GM18909 (cell line): ENCODE data around the gene TEX51.

Experiments
- ATAC-seq: cut with Tn5 transposase; IDR thresholded peaks from one replicate; pipeline ENCODE4 v1.9.1; 2021; ENCODE audit warnings: mild to moderate bottlenecking; ENCODE audit not compliant: unreplicated experiment, poor library complexity

Gene TEX51

DNA sequence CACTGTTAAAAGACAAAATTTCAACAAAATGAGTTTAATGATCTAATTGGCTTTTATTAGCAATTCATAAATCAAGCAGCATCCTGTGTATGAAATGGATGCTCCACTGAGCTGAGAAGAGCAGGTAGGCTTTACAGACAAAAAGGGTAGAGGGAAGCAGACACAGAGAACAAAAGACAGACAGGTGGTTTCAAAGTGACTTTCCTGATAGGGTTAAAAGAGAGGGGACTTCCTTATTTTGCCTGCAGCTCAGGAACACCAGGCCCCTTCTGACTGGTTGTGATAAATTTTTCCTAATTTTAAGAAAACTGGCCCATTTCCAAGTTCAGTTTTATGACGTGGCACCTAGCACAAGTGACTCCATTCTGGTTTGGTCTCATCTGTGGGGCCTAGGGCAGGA, 11.9 kb downstream of the TEX51 start:
- no peak for ATAC-seq

DNA sequence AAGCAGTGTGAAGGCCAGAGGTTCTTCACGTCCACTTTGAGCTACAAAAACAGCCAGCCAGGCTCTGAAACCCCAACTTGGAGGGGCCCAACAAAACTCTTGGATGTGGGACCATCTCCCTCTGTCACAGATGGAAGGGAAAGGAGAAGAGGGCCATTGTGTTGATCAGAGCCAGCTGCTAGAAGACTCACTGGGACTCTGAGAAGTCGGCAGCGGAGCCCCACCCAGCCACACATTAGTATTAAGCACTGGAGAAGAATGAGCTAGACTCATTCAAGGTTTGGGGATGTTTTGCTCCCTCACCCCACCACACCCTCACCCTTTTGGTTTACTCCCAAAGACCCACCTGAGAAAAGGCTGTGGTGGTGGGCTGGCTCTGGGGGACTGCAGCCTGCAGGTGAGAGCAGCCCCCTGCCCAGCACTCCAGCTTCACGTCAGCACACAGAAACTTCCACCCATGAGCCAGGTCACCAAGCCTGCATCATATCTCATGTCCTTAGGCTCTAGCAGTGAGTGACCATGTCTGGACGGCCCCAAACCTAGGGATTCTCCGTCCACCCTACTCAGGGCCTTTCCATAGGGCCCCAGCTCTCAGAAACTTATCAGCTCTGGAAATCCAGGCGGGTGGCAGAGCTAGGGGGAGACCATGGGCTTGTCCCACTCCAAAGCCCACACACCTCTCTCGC, 12.6 kb downstream of the TEX51 start:
- no peak for ATAC-seq

DNA sequence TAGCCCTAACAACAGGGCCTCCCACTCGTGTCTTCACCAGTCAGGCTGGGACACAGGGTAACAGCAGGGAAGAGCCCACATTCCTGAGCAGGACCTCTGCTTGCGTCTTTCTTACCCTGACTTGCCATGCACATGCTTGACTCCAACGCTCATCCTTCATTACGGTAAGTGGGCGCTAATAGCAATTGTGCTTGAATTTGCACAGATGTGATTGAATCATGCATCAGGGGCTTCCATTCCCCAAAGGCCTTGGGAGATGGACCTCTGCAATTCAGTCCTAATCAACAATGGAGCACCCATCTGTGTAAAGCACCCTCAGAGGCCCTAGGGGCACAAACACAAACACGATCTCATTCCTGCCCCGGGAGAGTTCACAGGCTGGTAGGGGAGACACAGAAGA, 13.5 kb downstream of the TEX51 start:
- ATAC-seq: no peak

DNA sequence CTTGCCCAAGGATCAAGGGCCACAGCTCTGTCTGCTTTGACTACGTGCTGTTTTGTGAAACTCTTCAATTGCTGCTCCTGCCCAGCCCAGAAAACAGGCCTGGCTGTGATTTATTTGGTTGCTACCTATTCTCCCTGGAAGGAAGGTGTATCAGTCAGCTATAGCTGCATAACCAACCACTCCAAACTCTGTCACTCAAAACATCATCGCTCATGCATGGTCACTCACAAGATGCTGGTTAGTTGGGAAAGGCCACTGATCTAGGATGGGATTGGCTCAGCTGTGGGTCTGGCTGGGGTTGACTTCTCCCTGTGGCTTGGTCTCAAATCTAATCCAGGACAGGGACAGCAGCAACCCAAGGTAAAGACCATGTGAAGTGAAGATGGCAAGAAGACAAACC, 14.6 kb downstream of the TEX51 start:
- ATAC-seq: no peak

DNA sequence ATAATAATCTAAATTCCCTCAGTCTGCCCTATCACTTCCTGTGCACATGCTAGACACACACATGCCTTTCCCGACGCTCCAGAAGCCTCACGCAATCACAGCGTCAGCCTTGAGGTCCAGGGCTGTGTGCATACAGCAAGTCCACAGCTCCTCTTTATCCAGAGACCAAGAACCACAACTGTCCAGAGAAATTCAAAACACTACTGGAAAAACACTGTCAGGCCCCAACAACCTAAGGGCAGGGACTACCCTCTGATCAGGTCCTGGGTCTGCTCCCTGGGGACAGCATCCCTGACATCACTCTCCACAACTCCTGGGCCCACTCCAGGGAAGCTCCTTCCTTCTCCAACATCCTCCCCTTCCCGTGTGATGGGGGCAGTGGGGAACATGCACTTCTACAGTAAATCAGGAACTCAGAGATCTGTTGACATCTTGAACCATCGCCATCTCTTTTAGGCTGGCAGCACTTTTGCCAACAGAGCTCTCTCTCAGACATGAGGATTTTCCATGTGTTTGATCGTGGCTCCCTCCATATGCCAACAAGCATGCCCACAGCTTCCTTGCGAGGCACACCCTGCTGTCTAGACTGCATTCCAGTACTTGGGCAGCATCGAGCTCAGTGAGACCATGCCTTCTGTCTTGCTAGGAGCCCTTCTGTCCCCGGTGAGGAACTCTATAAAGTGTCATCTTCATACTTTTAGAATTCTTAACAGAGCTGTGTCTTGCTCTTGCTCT, 15.4 kb downstream of the TEX51 start:
- no peak for ATAC-seq

DNA sequence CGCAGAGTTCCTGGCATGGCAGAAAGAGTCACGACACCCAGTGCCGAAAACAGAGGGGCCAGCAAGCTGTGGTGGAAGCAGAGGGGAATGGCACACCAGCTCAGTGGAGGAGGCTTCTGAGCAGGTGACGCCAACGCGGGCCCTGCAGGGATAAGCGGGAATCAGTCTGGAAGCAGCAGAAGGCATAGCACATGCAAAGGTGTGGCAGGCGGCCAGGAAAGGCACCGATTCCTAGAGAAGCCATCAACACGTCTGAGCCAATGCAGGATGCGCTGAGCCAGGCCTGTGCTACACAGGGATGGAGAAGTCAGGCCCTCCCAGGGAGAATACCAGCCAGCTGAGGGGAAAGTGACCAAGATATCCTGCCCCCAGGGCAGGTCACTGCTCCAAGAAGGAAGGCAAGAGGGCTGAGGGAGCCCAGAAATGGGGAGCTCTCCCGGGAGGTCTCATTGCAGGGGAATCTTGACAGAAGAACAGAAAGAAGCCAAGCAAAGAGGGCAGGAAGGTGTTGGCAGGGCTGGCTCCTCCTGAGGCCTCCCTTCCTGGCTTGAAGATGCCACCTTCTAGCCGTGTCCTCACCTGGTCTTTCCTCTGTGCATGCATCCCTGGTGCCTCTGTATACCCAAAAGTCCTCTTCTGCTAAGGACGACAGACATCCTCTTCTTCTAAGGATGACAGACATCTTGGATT, 16.3 kb downstream of the TEX51 start:
- ATAC-seq: no peak

DNA sequence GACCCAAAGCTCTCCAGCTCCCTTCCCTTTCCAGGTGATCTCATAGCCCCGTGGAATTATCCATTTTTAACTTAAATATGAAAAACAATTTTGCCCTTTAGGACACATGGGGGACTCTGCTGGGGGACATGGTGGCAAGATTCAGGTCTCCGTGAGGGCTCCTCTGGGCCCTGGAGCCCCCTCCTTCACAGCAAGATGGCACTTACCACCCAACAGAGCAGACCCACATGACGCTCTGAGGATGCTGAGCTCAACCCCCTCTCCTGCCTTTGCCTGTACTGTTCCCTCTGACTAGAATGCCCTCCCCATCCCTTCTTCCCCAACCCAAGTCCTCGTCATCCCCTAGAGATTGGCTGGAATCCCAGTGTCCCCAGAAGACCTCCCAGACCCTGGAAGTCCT, 17.2 kb downstream of the TEX51 start:
- ATAC-seq: no peak

DNA sequence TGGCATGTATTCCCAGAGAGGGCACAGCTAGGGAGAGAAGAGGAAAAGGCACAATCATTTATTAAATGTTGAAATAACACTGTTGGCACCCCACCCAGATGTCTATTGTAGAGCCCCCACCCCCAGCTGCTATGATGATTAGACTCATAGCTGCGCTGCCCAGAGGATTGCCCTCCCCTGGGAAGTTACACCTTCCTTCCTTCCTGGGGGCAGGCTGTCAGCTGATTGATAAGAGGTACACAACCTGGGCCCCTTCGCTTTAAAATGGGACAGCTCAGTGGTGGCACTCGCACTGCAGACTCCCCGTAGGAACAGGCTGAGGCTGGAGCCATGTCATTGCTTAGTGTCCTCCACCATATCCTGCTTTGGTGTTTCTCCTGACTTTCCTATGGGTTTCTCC, 18.1 kb downstream of the TEX51 start:
- ATAC-seq: no peak

DNA sequence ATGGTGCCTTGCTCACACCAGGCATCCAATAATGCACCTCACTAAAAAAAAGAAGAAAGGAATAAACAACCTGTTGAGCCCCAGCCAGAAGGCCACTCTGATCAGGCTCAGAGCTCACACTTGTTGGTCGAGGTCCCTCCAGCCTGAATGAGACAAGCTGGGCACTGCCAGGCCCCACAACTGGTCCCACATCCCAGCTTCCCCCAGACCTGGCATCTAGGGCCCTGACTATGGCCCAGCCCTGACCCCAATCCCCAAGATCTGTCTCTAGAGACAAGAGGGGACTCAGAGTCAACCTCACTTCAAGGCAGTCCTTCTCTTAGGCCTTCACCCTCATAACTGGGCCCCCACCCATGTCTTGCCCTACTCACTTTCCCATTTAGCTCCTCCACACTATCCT, 22.4 kb downstream of the TEX51 start:
- no peak for ATAC-seq

DNA sequence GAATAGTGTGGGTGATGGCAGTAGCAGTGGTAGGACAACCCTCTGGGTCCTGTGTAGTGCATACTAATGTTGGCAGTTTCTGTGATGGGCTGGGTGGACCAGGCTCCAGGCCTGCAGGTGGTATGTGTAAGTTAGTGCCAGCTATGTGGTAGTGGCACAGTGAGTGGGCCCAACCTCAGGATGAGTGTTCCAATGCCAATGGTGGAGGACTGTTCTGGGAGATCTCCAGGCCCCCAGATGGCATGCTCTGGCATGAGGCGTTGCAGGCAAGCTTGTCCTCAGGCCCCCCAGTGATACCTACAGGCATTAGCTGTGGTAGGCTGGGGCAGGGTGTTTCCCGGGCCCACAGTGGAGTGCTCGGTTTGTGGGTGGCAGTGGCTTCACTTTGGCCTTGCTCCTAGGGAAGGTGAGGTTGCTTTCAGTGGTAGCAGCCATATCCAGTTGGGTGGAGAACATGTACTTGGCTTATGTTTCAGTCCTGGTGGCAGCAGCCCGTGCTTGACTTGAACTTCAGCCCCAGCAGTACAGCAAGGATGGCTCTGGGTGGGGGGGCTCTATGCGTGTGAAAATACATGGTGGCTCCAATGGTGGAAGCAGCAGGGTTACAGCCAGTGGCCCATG, 32.4 kb downstream of the TEX51 start:
- no peak for ATAC-seq

DNA sequence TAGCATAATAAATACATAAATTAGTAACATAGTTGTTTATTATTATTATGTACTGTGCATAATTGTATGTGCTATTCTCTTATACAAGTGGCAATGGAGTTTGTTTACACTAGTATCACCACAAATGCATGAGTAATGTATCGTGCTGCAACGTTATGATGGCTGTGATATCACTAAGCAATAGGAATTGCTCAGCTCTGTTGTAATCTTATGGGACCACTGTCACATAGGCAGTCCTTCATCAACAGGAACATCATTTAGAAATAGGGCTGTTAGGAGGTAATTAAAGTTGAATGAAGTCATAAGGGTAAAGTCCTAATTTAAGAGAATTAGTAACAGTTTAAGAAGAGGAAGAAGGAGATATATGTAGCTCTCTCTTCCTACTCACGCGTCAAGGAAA, 33.8 kb downstream of the TEX51 start:
- ATAC-seq: no peak

DNA sequence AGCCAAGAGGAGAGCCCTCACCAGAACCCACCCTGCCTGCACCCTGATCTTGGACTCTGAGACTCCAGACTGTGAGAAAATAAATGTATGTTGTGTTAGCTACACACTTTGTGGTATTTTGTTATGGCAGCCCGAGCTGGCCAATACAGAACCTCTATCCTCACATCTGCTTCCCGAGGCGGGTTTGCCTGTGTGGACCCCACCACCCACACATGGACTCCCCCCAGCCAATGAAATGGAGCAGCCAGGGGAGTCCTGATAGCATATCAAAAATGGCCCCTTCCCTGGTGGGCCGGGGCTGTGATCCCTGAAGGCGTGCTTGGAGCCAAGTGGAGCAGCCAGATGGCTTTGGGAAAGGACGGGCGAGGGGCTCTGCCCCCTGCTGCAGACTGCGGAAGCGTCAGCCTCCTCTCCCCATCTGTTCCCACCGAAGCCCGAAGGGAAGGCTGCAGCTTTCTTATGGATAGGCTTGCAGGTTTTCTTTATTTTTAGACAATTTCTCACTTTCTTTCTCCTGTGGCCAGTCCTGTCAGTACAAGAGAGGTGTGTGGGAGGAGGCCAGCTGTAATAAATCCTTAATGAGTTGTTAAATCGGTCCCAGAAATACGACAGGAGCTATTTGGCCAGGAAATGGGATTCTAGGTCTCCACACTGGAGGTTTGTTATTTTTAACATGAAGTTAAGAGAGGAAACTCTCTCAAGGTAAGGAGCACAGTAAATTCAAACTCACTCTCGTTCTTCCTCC, 34.4 kb downstream of the TEX51 start:
- ATAC-seq: no peak

DNA sequence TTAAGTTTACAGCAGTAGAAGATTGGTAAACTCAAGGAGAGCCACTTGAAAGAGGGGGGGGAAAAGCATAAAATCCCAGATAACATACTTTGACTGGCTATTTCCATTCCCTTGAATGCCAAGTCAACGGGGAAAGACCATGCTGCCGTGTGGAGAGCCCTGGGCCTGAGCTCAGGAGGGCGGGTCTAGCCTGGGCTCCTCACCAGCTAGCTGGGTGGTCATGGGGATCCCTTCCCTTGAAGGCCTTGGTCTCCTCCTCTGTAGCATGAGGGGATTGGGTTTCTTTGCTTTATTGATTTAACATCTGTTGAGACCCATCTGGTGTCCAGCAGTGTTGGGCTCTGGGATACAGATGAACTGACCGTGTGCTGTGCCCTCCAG, 35.0 kb downstream of the TEX51 start:
- no peak for ATAC-seq

DNA sequence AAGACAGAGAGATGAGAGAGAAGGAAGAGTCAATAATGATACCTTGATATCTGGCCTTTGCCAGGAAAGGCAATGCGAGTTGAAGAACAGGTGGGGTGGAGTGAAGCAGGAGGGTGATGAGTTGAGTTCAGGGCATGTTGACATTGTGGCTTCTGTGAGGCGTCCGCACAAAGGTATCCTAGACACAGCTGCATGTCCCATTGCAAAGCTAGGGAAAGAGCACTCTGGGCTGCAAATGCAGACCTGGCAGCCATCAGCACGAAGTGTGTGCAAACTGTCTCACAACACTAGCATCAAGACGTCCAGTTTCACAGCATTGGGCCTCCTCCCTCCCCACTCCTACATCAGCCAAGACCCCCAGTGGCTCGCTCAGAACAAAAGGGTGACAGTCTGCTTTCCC, 36.1 kb downstream of the TEX51 start:
- ATAC-seq: no peak

DNA sequence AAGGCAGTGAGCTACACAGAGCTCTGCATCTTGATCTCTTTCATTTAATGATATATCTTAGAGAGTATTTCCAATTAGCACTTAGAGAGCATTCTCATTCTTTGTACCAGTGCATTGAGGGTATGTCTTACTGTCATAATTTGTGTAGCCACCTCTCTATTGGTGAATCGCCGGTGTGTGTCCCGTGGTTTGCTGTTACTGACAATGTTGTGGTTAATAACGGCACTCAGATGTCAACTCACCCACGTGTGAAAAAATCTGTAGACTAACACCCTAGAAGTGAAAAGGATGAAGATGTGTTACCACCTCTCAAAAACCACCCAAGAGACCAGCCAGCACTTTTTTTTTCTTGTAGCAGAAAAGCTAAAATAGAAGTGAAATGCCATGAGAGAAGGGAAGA, 37.1 kb downstream of the TEX51 start:
- ATAC-seq: no peak

DNA sequence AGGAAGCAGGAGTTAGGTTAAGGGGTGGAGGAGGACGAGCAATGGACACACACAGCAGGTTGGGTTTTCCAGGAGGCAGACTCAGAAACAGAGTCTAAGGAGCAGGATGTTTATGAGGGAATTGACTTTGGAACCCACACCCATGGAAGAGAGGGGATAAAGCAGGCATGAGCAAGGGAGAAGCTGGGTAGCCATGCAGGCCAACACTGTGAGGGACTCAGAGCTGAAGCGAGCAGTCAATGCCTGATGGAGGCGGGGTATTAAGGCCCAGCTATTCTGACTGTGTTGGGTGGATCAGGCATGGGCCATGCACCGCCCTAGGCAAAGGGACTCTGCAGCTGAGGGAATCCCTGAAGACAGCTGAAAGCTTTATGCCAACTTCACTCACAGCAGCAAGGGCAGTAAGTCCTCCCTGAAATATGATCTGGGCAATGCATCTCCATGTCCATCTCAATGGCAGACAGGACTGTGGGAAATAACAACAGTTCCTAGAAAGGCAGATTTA, 37.6 kb downstream of the TEX51 start:
- ATAC-seq: no peak

DNA sequence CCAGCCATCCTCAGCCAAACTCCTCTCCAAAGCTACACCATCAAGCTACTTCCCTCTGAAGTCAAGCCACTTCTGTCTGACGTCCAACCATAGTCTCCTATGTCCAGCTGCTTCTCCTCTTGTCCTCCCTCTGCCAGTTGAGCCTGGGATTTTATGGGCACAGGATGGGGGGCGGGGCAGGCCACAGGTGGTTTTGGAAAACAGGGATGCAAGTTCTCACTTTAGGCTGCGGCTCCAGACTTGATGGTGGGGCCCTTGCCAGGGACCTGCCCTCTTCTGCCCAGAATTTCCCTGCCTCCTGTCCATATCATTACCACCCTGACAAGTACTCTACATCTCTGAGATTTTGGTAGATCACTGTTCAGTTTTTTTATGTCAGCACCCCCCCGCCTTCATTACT, 41.6 kb downstream of the TEX51 start:
- ATAC-seq: no peak

DNA sequence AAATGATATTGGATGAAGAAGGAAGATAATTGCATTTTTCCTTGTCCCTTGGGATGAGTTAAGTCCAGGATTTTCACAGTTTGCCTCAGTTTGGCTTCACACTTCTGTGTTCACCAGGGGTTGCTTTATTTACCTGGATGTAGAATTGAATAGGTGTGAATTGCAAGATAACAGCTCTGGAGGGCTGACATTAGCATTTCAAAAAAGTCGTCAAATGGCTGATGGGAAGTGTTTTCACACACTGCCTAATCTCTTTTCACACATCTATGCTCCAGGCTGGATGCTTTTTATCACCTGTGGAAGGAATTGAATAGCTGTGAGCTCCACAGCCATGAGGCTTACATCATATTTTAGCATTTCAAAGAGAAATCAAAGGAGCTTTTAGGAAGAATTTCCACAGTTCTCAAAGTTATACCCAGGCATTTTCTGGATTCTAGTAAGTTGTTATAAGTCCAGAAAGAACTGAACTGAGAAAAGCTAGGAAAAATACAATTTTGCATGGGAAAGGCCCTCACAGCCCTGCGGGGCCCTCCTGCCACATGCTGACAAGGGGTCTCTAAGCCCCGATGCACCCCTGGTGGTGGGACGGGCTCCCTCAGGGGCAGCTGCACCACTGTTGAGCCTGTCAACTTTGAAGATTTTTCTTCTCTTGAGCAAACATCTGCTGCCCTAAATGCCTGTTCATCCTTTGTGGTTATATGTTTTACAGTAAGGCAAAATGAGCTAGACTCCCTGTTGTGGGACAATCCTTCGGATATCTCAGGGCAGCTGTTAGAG, 43.9 kb downstream of the TEX51 start:
- no peak for ATAC-seq

DNA sequence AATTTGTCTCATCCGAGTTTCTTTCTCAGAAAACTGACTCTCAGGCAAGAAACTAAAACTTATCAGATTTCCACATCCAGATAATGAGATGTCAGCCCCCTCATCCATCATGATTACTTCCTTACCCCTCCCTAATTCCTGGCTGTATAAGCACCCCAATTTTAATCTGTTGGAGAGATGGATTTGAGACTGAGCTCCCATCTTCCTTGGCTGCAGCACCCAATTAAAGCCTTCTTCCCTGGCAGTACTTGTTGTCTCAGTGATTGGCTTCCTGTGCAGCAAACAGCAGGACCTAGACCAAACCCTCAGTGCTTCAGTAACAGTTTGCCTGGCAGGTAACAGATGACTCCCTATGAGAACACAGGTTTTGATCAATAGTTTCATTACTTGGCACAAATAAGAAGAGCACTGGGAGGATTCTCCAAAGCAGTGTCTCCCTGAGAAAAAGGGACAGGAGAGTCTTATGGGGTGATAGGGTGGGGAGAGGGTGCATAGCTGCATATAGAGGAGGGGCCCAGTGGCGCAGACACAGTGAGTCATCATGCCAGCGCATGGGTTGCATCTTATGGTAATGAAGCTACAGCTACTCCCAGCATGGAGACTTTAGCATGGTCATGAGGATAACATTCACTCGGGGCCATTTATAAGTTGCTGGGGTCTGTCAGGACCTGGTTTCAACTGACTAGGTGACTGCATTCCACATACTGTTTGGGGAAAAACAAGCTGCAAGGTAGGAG, 45.1 kb downstream of the TEX51 start:
- no peak for ATAC-seq
